Measurements from ENCODE around the gene TNFSF13B.

GRCh38 chr13:108266321-108266990 lies 3.1 kb upstream of the TNFSF13B start:
- no peak for TF ChIP-seq CTCF (IDR thresholded peaks at IDR 0.05)
- TF ChIP-seq POLR2A (IDR thresholded peaks at IDR 0.05) = no peak
